ENCODE results near the gene C4orf50.

The C4orf50 gene

DNA sequence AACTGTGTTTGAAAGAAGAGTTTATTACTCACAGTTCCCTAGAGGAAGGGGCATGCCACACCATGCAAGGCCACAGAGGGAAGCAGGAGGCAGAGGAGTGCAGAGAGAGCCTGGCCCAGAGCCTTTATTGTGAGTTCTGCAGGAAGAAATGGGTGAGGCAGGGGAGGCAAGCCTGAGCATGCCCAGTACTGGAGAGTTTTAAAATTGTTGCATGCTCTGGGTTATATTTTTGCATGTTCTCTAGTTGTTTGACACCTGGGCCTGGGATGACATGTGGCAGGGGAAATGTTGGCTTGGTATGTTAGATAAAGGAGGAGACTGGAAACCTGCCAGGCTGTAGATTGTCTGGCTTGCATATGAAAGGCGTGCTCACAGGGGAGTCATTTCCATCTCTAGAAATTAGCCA, 105.6 kb downstream of the C4orf50 start:
- TF ChIP-seq, protein P1, sequence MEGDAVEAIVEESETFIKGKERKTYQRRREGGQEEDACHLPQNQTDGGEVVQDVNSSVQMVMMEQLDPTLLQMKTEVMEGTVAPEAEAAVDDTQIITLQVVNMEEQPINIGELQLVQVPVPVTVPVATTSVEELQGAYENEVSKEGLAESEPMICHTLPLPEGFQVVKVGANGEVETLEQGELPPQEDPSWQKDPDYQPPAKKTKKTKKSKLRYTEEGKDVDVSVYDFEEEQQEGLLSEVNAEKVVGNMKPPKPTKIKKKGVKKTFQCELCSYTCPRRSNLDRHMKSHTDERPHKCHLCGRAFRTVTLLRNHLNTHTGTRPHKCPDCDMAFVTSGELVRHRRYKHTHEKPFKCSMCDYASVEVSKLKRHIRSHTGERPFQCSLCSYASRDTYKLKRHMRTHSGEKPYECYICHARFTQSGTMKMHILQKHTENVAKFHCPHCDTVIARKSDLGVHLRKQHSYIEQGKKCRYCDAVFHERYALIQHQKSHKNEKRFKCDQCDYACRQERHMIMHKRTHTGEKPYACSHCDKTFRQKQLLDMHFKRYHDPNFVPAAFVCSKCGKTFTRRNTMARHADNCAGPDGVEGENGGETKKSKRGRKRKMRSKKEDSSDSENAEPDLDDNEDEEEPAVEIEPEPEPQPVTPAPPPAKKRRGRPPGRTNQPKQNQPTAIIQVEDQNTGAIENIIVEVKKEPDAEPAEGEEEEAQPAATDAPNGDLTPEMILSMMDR (IDR thresholded peaks at IDR 0.05; ENCODE audit: low read depth, low read length): no peak

DNA sequence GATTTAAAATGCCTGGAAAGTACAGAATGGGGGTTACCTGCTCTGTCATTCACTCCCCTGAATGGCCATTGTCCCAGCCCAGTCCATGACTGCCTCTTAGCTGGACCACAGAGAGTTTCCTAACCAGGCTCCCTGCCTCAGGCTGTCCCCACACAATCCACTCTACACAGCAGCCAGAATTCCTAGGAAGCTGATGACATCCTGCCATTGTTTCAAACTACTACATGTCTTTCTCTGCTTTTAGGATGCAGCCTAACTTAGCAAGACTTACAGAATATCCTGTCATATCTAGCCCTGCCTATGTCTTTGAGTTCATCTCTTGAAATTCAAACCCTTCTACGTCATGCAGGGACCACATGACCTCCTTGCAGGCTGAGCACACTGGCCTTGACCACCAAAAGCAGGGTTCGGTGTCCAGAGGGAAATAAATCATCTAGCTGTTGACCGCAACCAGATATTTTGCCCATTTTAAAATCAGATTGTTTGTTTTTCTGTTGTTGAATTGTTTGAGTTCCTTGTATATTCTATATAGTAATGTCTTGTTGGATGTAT, 109.3 kb downstream of the C4orf50 start:
- TF ChIP-seq, protein P1 (IDR thresholded peaks at IDR 0.05; ENCODE audit: low read depth, low read length): no peak
- no peak for DNase-seq (ENCODE audit: extremely low read depth, low read depth)

More for the DNA sequence above, 105.6 kb downstream of the C4orf50 start:
- DNase-seq (ENCODE audit: extremely low read depth, low read depth): no peak

DNA sequence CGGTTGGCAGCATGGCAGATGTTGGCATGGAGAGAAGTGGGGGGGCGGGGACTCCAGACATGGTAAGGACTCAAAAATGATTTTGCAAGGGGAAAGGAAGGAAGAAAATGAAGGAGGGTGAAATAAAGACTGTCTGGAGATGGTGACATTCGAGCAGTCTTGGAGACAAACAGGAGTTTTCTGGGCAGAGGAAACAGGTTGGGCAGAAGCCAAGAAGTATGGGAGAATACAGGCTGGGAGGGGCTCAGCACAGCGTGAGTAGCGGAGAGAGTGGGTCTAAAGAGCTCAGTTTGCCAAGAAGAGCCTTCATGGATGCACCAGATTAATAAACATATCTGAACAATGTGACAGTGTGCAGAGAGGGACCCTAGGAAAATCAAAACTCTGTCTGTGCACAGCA, 112.0 kb downstream of the C4orf50 start:
- no peak for DNase-seq (ENCODE audit: extremely low read depth, low read depth)
- TF ChIP-seq, protein P1 (IDR thresholded peaks at IDR 0.05; ENCODE audit: low read depth, low read length): no peak

DNA sequence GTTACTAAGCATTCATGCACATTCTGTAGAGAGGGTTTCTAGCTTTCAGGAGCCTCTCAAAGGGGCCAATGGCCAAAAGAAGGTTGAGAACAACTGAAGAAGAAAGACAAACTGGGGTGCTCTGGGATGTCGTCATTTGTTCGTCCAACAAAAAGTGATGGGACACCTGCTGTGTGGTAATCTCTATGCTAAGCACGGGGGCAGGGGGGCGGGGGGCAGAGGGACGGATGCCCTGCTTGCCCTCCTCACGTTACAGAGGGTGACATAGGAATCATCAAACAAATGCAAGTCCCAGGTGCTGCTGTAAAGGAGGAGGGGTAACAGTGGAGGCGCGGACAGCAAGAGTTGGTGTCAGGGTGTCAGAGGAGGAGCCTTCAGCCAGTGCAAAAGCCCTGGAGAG, 112.5 kb downstream of the C4orf50 start:
- TF ChIP-seq, protein P1 (IDR thresholded peaks at IDR 0.05; ENCODE audit: low read depth, low read length): no peak
- DNase-seq (ENCODE audit: extremely low read depth, low read depth): no peak

DNA sequence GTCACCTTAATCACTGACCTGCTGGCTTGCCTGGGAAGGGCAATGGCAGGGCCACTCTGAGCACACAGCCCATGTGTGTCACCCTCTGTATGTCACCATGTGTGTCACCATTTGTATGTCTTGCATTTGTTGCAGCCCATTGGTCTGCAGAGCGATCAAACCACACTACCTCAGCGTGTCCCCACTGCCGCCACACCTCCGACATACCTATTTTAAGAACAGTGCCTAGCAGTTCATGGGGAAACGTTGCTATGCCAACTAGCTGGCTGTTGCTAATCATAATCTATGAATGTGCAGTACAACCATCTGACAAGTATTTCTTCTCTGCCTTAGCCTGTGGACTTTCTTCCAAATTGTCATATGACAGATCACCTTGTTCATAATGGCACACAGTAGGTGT, 117.4 kb downstream of the C4orf50 start:
- TF ChIP-seq, protein P1 (IDR thresholded peaks at IDR 0.05; ENCODE audit: low read depth, low read length): no peak
- DNase-seq (ENCODE audit: extremely low read depth, low read depth): no peak

DNA sequence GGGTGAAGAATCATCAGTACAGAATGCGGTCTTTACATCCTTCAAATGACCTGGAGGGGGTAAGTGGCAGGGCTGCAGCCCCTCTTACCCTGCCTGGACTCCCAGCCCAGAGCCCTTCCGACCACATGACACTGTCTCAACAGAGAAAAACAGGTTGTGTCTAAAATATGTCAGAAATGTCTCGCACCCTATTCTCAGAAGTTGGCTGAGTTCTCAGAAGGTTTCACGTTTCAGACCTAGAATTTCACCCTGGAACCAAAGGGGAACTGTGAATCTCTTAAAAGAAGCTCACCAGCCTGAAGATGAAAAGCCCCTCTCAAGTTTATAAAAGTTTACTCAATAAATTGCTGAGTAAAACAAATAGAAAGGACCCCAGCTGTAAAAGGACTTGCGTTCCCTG, 118.3 kb downstream of the C4orf50 start:
- DNase-seq (ENCODE audit: extremely low read depth, low read depth): no peak
- TF ChIP-seq, protein P1 (IDR thresholded peaks at IDR 0.05; ENCODE audit: low read depth, low read length): no peak

DNA sequence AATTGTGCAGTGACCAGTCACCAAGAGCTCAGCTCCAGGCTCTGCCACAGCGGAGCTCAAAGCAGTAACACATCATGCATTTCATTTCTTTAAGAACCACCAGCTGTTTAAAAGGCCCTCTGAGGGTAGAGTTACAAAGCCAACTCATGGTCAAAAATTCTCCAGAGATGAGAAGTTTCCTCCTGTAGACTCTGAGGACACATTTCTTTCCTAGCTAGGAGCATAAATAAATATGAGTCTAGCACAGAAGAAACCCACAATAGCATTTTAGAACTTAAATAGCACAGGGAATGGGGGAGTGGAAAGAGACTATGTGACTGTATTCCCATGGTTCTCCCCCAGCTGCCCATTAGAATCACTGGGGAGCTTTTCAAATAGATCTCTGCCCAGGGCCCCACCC, 118.8 kb downstream of the C4orf50 start:
- DNase-seq (ENCODE audit: extremely low read depth, low read depth): no peak
- TF ChIP-seq, protein P1 (IDR thresholded peaks at IDR 0.05; ENCODE audit: low read depth, low read length): no peak
